ENCODE results near the gene GPR35. TPM values are rescaled to one million over a fixed set of nuclear protein-coding genes. Genes with fewer than 3 reads are reported as not detected.

GPR35 gene
- total RNA-seq, 1 donor from 2014 or later, result 0.77 TPM

DNA sequence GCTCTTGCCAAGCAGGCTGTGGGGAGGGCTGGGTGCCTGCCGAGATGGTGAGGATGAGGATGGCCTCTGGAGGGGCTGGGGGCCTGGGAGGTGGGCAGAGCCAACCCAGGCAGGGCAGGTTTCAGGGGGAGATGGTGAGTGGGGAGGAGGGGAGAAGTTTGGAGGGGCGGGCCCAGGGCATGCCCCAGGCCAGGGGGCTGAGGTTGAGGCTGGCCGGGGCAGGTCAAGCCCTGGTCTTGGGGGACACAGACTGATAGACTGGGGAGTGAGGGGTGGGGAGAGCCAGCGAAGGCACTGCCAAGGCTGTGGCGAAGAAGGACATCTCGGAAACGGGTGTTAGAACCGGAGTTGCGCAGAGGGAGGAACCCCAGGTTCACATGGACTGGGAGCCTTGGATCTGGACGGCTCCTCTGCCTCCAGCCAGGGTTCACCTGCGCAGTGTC lies 26.1 kb upstream of the GPR35 start:
- Mint-ChIP-seq H3K27ac (ENCODE audit: unreplicated experiment) (no peak overlapping the region), H3K36me3 (ENCODE audit: low read depth, unreplicated experiment) (no peaks in the 10 kb centered on the region), H3K27me3 (ENCODE audit: unreplicated experiment) (peaks cover 1% of the 10 kb centered on the region), H3K9me3 (ENCODE audit: unreplicated experiment) (no peaks in the 10 kb centered on the region), H3K4me1 (ENCODE audit: unreplicated experiment) (no peaks in the 10 kb centered on the region), H3K4me3 (ENCODE audit: unreplicated experiment) (no peak overlapping the region)
- DNase-seq (ENCODE audit: low spot score), result no peak
- TF ChIP-seq CTCF (IDR thresholded peaks at IDR 0.05; ENCODE audit: unreplicated experiment), result no peak

GRCh38 chr2:240600451-240600961 lies 24.8 kb upstream of the GPR35 start:
- Mint-ChIP-seq H3K27ac (ENCODE audit: unreplicated experiment) (no peak overlapping the region), H3K36me3 (ENCODE audit: low read depth, unreplicated experiment) (no peaks in the 10 kb centered on the region)

GRCh38 chr2:240601061-240601830 lies 24.0 kb upstream of the GPR35 start:
- no peaks in the 10 kb centered on the region for H3K36me3 Mint-ChIP-seq (ENCODE audit: low read depth, unreplicated experiment)
- peaks cover 8% of the 10 kb centered on the region for H3K4me1 Mint-ChIP-seq (ENCODE audit: unreplicated experiment)
- DNase-seq (ENCODE audit: low spot score), result no peak
- no peak overlapping the region for H3K27ac Mint-ChIP-seq (ENCODE audit: unreplicated experiment)
- H3K9me3 Mint-ChIP-seq (ENCODE audit: unreplicated experiment), result no peaks in the 10 kb centered on the region
- TF ChIP-seq CTCF (IDR thresholded peaks at IDR 0.05; ENCODE audit: unreplicated experiment), result no peak
- no peak overlapping the region for H3K4me3 Mint-ChIP-seq (ENCODE audit: unreplicated experiment)
- H3K27me3 Mint-ChIP-seq (ENCODE audit: unreplicated experiment), result peaks cover 3% of the 10 kb centered on the region

More at GRCh38 chr2:240600451-240600961, 24.8 kb upstream of the GPR35 start:
- H3K4me3 Mint-ChIP-seq (ENCODE audit: unreplicated experiment), result no peak overlapping the region
- DNase-seq (ENCODE audit: low spot score), result no peak
- no peak for TF ChIP-seq CTCF (IDR thresholded peaks at IDR 0.05; ENCODE audit: unreplicated experiment)
- H3K27me3 Mint-ChIP-seq (ENCODE audit: unreplicated experiment), result peaks cover 3% of the 10 kb centered on the region
- H3K4me1 Mint-ChIP-seq (ENCODE audit: unreplicated experiment), result peaks cover 6% of the 10 kb centered on the region
- H3K9me3 Mint-ChIP-seq (ENCODE audit: unreplicated experiment), result no peaks in the 10 kb centered on the region

GRCh38 chr2:240601831-240602160 lies 23.5 kb upstream of the GPR35 start:
- TF ChIP-seq CTCF (IDR thresholded peaks at IDR 0.05; ENCODE audit: unreplicated experiment), result no peak
- peaks cover 3% of the 10 kb centered on the region for H3K27me3 Mint-ChIP-seq (ENCODE audit: unreplicated experiment)

More at GRCh38 chr2:240601831-240602160, 23.5 kb upstream of the GPR35 start:
- DNase-seq (ENCODE audit: low spot score), result no peak
- H3K27ac Mint-ChIP-seq (ENCODE audit: unreplicated experiment), result no peak overlapping the region
- H3K4me1 Mint-ChIP-seq (ENCODE audit: unreplicated experiment), result peaks cover 8% of the 10 kb centered on the region
- H3K9me3 Mint-ChIP-seq (ENCODE audit: unreplicated experiment), result no peaks in the 10 kb centered on the region
- H3K4me3 Mint-ChIP-seq (ENCODE audit: unreplicated experiment), result no peak overlapping the region
- H3K36me3 Mint-ChIP-seq (ENCODE audit: low read depth, unreplicated experiment), result no peaks in the 10 kb centered on the region
